Duodenal mucosa (tissue), 2 donors: ENCODE measurements around the gene BEND7.

ENCODE experiments used
- H3K27ac ChIP-seq: one replicate; pipeline ENCODE4 v1.7.0; 2013; ENCODE audit warnings: low read depth, low read length
- H3K27me3 ChIP-seq, 2 donors: one replicate each; pipeline ENCODE4 v1.7.0; 2013; ENCODE audit warnings: low read length in 2 of 2, control low read depth in 1 of 2; ENCODE audit not compliant: insufficient read depth in 2 of 2, control insufficient read depth in 1 of 2
- H3K36me3 ChIP-seq, 2 donors: one replicate each; pipeline ENCODE4 v1.7.0; 2013; ENCODE audit warnings: low read length in 2 of 2, control low read depth in 1 of 2; ENCODE audit not compliant: insufficient read depth in 2 of 2, control insufficient read depth in 1 of 2
- H3K4me1 ChIP-seq, 2 donors: one replicate each; pipeline ENCODE4 v1.7.0; 2013; ENCODE audit warnings: low read length in 2 of 2, control low read depth in 1 of 2; ENCODE audit not compliant: insufficient read depth in 2 of 2, control insufficient read depth in 1 of 2
- H3K4me3 ChIP-seq, 2 donors: one replicate each; pipeline ENCODE4 v1.7.0; 2013; ENCODE audit warnings: low read length in 2 of 2, low read depth in 1 of 2
- H3K9ac ChIP-seq, 2 donors: one replicate each; pipeline ENCODE4 v1.7.0; 2013; ENCODE audit warnings: low read length in 2 of 2, low read depth in 1 of 2
- H3K9me3 ChIP-seq, 2 donors: one replicate each; pipeline ENCODE4 v1.7.0; 2013; ENCODE audit warnings: low read length in 2 of 2, control low read depth in 1 of 2; ENCODE audit not compliant: control insufficient read depth in 1 of 2

BEND7 gene

DNA sequence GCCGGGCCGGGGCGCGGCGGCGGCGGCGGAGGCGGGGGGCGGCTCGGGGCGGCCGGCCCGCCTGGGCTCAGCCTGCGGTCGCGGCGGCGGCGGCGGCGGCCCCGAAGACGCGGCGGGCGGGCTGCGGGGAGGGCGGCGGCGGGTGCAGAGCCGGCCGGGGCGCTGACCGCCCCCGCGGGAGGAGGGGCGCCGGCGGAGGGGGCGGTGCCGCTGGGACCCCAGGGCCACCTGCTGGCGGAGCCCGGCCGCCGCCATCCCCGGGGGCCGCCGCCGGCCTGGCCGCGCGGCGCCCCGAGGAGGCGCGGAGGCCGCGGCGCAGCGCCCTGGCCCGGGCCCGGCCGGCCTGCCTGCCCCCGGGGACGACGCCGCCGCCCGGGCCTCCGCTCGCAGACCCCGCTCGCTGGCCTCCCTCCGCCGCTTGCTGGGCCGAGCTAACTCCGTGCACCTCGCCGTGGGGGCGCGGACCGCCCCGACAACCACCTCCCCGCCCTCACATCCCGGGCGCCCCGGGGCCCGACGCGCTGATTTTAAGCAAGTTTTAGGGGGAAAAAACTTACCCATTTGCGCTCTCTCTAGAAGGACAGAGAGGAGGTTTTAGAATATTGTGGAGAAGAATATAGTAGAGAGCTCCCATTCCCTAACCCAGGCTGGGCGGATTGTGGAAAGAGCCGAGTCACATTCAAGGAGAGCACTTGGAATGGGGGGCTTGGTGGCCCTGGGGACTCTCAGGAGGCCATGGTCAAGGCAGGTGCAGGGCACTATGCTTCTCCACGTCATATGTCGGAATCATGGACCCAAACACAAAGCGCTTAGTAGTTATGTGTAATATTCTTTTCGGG is at the start of gene BEND7:
BEND7 (minus strand) TSS at position 140 of the 839 bp plus-strand sequence. CDS start 481 bp downstream, outside the sequence.
- Histone ChIP-seq H3K4me1 (peaks cover 3 to 10% of the 10 kb centered on the region in 2 donors), H3K36me3 (peaks cover 0 to 6% of the 10 kb centered on the region in 2 donors), H3K9ac (peak within 1 kb of the TSS; percentile 64 to 68), H3K27me3 (peaks cover 0 to 3% of the 10 kb centered on the region in 2 donors), H3K4me3 (peak within 1 kb of the TSS; percentile 67 to 76), H3K27ac (peak within 1 kb of the TSS; percentile 25), H3K9me3 (no peaks in the 10 kb centered on the region)

- no peak overlapping the region for H3K27ac ChIP-seq
- H3K9ac ChIP-seq, result no peak overlapping the region
- H3K4me1 ChIP-seq, result no peaks in the 10 kb centered on the region
- H3K27me3 ChIP-seq, result no peaks in the 10 kb centered on the region
- H3K9me3 ChIP-seq, result no peaks in the 10 kb centered on the region
- H3K4me3 ChIP-seq, result no peak overlapping the region
- H3K36me3 ChIP-seq, result no peaks in the 10 kb centered on the region
These were observed 45.1 kb upstream of the BEND7 start for GRCh38 chr10:13573960-13574359.

- no peak overlapping the region for H3K27ac ChIP-seq
- H3K4me1 ChIP-seq, result no peaks in the 10 kb centered on the region
- H3K9ac ChIP-seq, result no peak overlapping the region
- no peaks in the 10 kb centered on the region for H3K36me3 ChIP-seq
- no peak overlapping the region for H3K4me3 ChIP-seq
- H3K9me3 ChIP-seq, result no peaks in the 10 kb centered on the region
- no peaks in the 10 kb centered on the region for H3K27me3 ChIP-seq
These were observed 42.7 kb upstream of the BEND7 start for GRCh38 chr10:13571541-13571940.

- H3K9ac ChIP-seq, result no peak overlapping the region
- H3K36me3 ChIP-seq, result no peaks in the 10 kb centered on the region
These were observed 38.2 kb upstream of the BEND7 start for GRCh38 chr10:13567030-13567429.

DNA sequence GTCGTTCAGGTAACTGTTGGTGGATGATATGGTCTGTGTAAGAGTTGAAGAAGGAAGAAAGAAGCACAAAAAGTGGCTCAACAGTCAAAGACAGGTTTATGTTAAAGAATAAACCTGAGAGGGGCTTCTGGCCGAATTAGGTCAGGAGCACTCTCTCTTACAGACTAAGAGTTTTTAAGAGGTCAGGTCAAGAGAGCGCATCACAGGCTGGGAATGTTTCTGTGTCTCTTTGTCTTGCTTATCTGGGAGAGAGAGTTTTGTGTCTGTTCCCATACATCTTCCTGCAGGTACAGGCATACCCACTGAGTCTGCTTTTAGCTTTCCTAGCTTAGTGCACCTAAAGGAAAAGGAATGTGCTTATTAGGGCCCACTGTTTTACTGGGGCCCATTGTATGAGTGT is 35.8 kb upstream of the BEND7 start:
- Histone ChIP-seq H3K4me3 (no peak overlapping the region), H3K36me3 (no peaks in the 10 kb centered on the region), H3K27me3 (peaks cover 0 to 4% of the 10 kb centered on the region in 2 donors), H3K9ac (no peak overlapping the region), H3K27ac (no peak overlapping the region), H3K9me3 (no peaks in the 10 kb centered on the region), H3K4me1 (no peaks in the 10 kb centered on the region)

More at GRCh38 chr10:13567030-13567429, 38.2 kb upstream of the BEND7 start:
- Histone ChIP-seq H3K4me3 (no peak overlapping the region), H3K4me1 (no peaks in the 10 kb centered on the region), H3K27ac (no peak overlapping the region), H3K9me3 (no peaks in the 10 kb centered on the region), H3K27me3 (peaks cover 0 to 4% of the 10 kb centered on the region in 2 donors)

DNA sequence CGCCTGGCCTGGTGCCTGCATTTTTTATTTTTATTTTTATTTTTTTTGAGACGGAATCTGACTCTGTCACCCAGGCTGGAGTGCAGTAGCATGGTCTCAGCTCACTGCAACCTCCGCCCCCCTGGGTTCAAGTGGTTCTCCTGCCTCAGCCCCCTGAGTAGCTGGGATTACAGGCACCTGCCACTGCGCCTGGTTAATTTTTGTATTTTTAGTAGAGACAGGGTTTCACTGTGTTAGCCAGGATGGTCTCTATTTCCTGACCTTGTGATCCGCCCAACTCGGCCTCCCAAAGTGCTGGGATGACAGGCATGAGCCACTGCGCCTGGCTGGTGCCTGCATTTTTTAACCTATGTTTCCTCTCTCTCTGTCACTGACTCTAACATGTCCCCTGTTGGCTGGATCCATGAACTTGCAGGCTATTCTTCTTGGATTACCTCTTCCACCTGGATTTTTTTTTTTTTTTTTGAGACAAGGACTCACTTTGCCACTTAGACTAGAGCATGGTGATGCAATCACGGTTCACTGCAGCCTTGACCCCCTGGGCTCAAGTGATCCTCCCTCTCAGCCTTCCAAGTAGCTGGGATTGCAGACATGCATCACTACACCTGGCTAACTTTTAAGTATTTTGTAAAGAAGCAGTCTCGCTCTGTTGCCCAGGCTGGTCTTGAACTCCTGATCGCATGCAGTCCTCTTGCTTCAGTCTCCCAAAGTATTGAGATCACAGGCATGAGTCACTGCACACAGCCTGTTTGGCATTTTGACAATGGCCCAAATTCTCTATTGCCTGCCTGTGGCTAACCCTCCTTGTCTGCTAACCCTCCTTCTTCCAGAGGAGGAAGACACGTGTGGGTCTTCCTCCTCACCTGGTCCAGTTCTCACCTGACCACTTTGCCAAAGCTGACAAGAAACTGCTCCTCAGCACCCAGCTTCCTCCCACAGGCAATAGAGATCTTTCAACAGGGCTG is 34.9 kb upstream of the BEND7 start:
- Histone ChIP-seq H3K27ac (no peak overlapping the region), H3K4me3 (no peak overlapping the region), H3K36me3 (no peaks in the 10 kb centered on the region), H3K9me3 (no peaks in the 10 kb centered on the region), H3K9ac (no peak overlapping the region), H3K27me3 (peaks cover 0 to 4% of the 10 kb centered on the region in 2 donors), H3K4me1 (no peaks in the 10 kb centered on the region)

GRCh38 chr10:13560597-13560996 is 31.8 kb upstream of the BEND7 start:
- no peak overlapping the region for H3K27ac ChIP-seq
- H3K27me3 ChIP-seq, result peaks cover 0 to 4% of the 10 kb centered on the region in 2 donors
- no peak overlapping the region for H3K4me3 ChIP-seq
- no peaks in the 10 kb centered on the region for H3K9me3 ChIP-seq
- H3K4me1 ChIP-seq, result no peaks in the 10 kb centered on the region
- H3K9ac ChIP-seq, result no peak overlapping the region
- no peaks in the 10 kb centered on the region for H3K36me3 ChIP-seq

DNA sequence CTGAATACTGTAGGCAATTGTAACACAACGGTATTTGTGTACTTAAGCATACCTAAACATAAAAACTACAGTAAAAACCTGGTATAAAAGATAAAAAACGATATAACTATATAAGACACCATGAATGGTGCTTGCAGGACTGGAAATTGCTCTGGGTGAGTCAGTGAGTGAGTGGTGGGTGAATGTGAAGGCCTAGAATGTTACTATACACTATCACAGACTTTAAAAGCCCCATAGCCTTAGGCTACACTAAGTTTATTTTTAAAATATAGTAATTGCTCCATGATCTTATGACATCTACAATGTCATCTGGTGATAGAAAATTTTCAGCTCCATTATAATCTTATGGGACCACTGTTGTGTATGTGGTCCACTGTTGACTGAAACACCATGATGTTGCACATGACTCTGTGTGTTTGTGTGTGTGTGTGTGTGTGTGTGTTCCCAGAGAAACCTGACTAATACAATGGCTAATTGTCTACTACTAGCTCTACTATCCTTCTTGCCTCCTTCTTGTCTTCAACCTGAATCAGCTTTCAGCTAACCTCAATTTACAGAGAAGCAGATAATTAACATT is 30.4 kb upstream of the BEND7 start:
- Histone ChIP-seq H3K9me3 (no peaks in the 10 kb centered on the region), H3K27ac (no peak overlapping the region), H3K4me1 (no peaks in the 10 kb centered on the region), H3K36me3 (no peaks in the 10 kb centered on the region), H3K27me3 (peaks cover 0 to 4% of the 10 kb centered on the region in 2 donors), H3K4me3 (no peak overlapping the region), H3K9ac (no peak overlapping the region)

- no peaks in the 10 kb centered on the region for H3K4me1 ChIP-seq
- H3K4me3 ChIP-seq, result no peak overlapping the region
- no peak overlapping the region for H3K27ac ChIP-seq
- no peaks in the 10 kb centered on the region for H3K36me3 ChIP-seq
- no peak overlapping the region for H3K9ac ChIP-seq
- no peaks in the 10 kb centered on the region for H3K9me3 ChIP-seq
- no peaks in the 10 kb centered on the region for H3K27me3 ChIP-seq
These were observed 27.2 kb upstream of the BEND7 start for GRCh38 chr10:13555884-13556510.
